ENCODE results near the gene PLS3. TPM values are rescaled to one million over a fixed set of nuclear protein-coding genes. Genes with fewer than 3 reads are reported as not detected.

PLS3 gene
- total RNA-seq, 1 experiment from 2014 or later: 96.7 TPM

DNA sequence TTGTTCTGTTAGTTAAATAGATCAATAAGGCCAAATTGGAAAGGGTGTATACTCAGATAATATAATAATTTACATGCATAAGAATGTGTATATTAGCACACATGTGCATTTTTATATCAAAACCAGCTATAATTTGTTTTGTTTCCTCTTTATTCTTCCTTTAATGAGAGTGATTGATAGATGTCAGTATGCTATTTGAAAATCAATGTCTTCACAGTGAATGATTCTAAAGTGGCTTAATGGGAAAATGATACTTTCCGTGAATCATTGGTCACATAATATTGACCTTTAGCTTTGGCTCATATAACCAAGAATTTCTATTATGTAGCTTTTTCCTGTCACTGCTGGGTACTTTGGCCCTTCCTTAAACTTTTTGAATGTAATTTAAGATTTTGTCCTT lies 48.6 kb downstream of the PLS3 start:
- no peaks in the 10 kb centered on the region for H3K9me3 Mint-ChIP-seq
- no peaks in the 10 kb centered on the region for H3K27me3 Mint-ChIP-seq (ENCODE audit: low read depth)
- no peak overlapping the region for H3K4me3 Mint-ChIP-seq
- ATAC-seq: no peak
- TF ChIP-seq FOXK1 (CRISPR knock-in tag; IDR thresholded peaks at IDR 0.05) (no peak), SOX15 (CRISPR knock-in tag; IDR thresholded peaks at IDR 0.05) (no peak), E2F1 (CRISPR knock-in tag; IDR thresholded peaks at IDR 0.05) (no peak), SMAD4 (CRISPR knock-in tag; IDR thresholded peaks at IDR 0.05) (no peak), GTF2I (CRISPR knock-in tag; conservative IDR thresholded peaks at IDR 0.05) (no peak), CBFB (CRISPR knock-in tag; IDR thresholded peaks at IDR 0.05; ENCODE audit: low read depth) (no peak), JUN (CRISPR knock-in tag; IDR thresholded peaks at IDR 0.05) (no peak), NFATC4 (CRISPR knock-in tag; IDR thresholded peaks at IDR 0.05) (no peak), NR1H2 (CRISPR knock-in tag; IDR thresholded peaks at IDR 0.05) (no peak), USF2 (CRISPR knock-in tag; IDR thresholded peaks at IDR 0.05) (no peak), NFE2L1 (CRISPR knock-in tag; IDR thresholded peaks at IDR 0.05) (no peak), ATF1 (CRISPR knock-in tag; IDR thresholded peaks at IDR 0.05) (no peak), GRHL2 (CRISPR knock-in tag; IDR thresholded peaks at IDR 0.05; ENCODE audit: insufficient replicate concordance, severe bottlenecking) (no peak), ZNF425 (CRISPR knock-in tag; conservative IDR thresholded peaks at IDR 0.05) (no peak), JAZF1 (CRISPR knock-in tag; IDR thresholded peaks at IDR 0.05) (no peak), ZNF317 (CRISPR knock-in tag; IDR thresholded peaks at IDR 0.05; ENCODE audit: borderline replicate concordance, low read depth) (no peak), HMGA2 (CRISPR knock-in tag; IDR thresholded peaks at IDR 0.05) (no peak)
- TF ChIP-seq, protein P1, sequence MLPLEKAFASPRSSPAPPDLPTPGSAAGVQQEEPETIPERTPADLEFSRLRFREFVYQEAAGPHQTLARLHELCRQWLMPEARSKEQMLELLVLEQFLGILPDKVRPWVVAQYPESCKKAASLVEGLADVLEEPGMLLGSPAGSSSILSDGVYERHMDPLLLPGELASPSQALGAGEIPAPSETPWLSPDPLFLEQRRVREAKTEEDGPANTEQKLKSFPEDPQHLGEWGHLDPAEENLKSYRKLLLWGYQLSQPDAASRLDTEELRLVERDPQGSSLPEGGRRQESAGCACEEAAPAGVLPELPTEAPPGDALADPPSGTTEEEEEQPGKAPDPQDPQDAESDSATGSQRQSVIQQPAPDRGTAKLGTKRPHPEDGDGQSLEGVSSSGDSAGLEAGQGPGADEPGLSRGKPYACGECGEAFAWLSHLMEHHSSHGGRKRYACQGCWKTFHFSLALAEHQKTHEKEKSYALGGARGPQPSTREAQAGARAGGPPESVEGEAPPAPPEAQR (CRISPR knock-in tag; IDR thresholded peaks at IDR 0.05): no peak
- TF ChIP-seq, protein P2, sequence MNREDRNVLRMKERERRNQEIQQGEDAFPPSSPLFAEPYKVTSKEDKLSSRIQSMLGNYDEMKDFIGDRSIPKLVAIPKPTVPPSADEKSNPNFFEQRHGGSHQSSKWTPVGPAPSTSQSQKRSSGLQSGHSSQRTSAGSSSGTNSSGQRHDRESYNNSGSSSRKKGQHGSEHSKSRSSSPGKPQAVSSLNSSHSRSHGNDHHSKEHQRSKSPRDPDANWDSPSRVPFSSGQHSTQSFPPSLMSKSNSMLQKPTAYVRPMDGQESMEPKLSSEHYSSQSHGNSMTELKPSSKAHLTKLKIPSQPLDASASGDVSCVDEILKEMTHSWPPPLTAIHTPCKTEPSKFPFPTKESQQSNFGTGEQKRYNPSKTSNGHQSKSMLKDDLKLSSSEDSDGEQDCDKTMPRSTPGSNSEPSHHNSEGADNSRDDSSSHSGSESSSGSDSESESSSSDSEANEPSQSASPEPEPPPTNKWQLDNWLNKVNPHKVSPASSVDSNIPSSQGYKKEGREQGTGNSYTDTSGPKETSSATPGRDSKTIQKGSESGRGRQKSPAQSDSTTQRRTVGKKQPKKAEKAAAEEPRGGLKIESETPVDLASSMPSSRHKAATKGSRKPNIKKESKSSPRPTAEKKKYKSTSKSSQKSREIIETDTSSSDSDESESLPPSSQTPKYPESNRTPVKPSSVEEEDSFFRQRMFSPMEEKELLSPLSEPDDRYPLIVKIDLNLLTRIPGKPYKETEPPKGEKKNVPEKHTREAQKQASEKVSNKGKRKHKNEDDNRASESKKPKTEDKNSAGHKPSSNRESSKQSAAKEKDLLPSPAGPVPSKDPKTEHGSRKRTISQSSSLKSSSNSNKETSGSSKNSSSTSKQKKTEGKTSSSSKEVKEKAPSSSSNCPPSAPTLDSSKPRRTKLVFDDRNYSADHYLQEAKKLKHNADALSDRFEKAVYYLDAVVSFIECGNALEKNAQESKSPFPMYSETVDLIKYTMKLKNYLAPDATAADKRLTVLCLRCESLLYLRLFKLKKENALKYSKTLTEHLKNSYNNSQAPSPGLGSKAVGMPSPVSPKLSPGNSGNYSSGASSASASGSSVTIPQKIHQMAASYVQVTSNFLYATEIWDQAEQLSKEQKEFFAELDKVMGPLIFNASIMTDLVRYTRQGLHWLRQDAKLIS (CRISPR knock-in tag; IDR thresholded peaks at IDR 0.05; ENCODE audit: borderline replicate concordance): no peak
- TF ChIP-seq, protein P3, sequence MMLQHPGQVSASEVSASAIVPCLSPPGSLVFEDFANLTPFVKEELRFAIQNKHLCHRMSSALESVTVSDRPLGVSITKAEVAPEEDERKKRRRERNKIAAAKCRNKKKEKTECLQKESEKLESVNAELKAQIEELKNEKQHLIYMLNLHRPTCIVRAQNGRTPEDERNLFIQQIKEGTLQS (CRISPR knock-in tag; conservative IDR thresholded peaks at IDR 0.05): no peak
- no peak overlapping the region for H3K27ac Mint-ChIP-seq
- DNase-seq (ENCODE audit: low spot score): no peak
- peaks cover 7% of the 10 kb centered on the region; the same call in 1 of the 2 replicates for H3K36me3 Mint-ChIP-seq
- ChIA-PET POLR2A (no interaction called here), CTCF (no interaction called here)
- H3K4me1 Mint-ChIP-seq: peaks cover 11% of the 10 kb centered on the region

All from WTC11 (cell line).